GM12878 (cell line): ENCODE results near the gene CD68. TPM values are rescaled to one million over a fixed set of nuclear protein-coding genes. Genes with fewer than 3 reads are reported as not detected.

Experiments
- DPF2 ChIP-seq: fragments of 450-650 bp; IDR thresholded peaks from 2 replicates; pipeline ENCODE4 v1.6.1; 2017; ENCODE audit warnings: mild to moderate bottlenecking
- EED ChIP-seq: sonication (generic); IDR thresholded peaks from 2 replicates; pipeline ENCODE4 v1.6.1; 2016; ENCODE audit warnings: antibody characterized with exemption, low read depth
- EZH2 ChIP-seq: IDR thresholded peaks from 2 replicates; pipeline ENCODE4 v1.6.1; 2012; ENCODE audit warnings: low read depth, mild to moderate bottlenecking, control low read depth, inconsistent platforms, low read length, borderline replicate concordance; ENCODE audit not compliant: control insufficient read depth
- FOXM1 ChIP-seq: IDR thresholded peaks from 2 replicates; pipeline ENCODE4 v1.6.1; 2012; ENCODE audit warnings: low read depth, mild to moderate bottlenecking, inconsistent platforms, low read length, moderate library complexity
- IKZF1 ChIP-seq: fragments of 450-650 bp; conservative IDR thresholded peaks from 2 replicates; pipeline ENCODE4 v1.6.1; 2017; ENCODE audit warnings: antibody characterized with exemption, mild to moderate bottlenecking
- IKZF2 ChIP-seq, 2 experiments: fragments of 450-650 bp; IDR thresholded peaks; 2 replicates each; pipeline ENCODE4 v1.6.1; 2017; ENCODE audit warnings: mild to moderate bottlenecking in 2 of 2, moderate library complexity in 2 of 2
- LARP7 ChIP-seq: fragments of 450-650 bp; IDR thresholded peaks from 2 replicates; pipeline ENCODE4 v1.6.1; 2017; ENCODE audit warnings: mild to moderate bottlenecking
- MLLT1 ChIP-seq: fragments of 450-650 bp; IDR thresholded peaks from 2 replicates; pipeline ENCODE4 v1.6.1; 2016; ENCODE audit warnings: mild to moderate bottlenecking
- MTA2 ChIP-seq: fragments of 450-650 bp; IDR thresholded peaks from 2 replicates; pipeline ENCODE4 v1.6.1; 2016; ENCODE audit warnings: low read depth, mild to moderate bottlenecking, moderate library complexity
- MXI1 ChIP-seq: fragments of 150-350 bp; IDR thresholded peaks from 2 replicates; pipeline ENCODE4 v1.6.1; 2011; ENCODE audit warnings: low read depth, mild to moderate bottlenecking, inconsistent platforms, low read length, improper control_type of control experiment
- NR2F1 ChIP-seq: fragments of 450-650 bp; conservative IDR thresholded peaks from 2 replicates; pipeline ENCODE4 v1.6.1; 2017; ENCODE audit warnings: mild to moderate bottlenecking
- POLR2A ChIP-seq: IDR thresholded peaks from 2 replicates; pipeline ENCODE4 v1.6.1; 2011; ENCODE audit warnings: low read depth, mild to moderate bottlenecking, low read length
- RELA ChIP-seq: fragments of 450-650 bp; IDR thresholded peaks from 2 replicates; pipeline ENCODE4 v1.8.0; 2014; ENCODE audit warnings: borderline replicate concordance; ENCODE audit not compliant: partially characterized antibody
- RELB ChIP-seq: fragments of 450-650 bp; IDR thresholded peaks from 2 replicates; pipeline ENCODE4 v1.6.1; 2017; ENCODE audit warnings: low read depth, mild to moderate bottlenecking, moderate library complexity
- RUNX3 ChIP-seq: IDR thresholded peaks from 2 replicates; pipeline ENCODE4 v1.6.1; 2012; ENCODE audit warnings: low read length, inconsistent platforms
- SMAD1 ChIP-seq: fragments of 450-650 bp; IDR thresholded peaks from 2 replicates; pipeline ENCODE4 v1.6.1; 2018; ENCODE audit warnings: mild to moderate bottlenecking, low read depth; ENCODE audit not compliant: partially characterized antibody
- SMAD5 ChIP-seq: IDR thresholded peaks from 2 replicates; pipeline ENCODE4 v1.6.1; 2016; ENCODE audit warnings: antibody characterized with exemption, low read depth
- SPI1 ChIP-seq: IDR thresholded peaks from 2 replicates; pipeline ENCODE4 v1.6.1; 2011; ENCODE audit warnings: low read depth, mild to moderate bottlenecking, low read length, moderate library complexity, borderline replicate concordance; ENCODE audit not compliant: insufficient read depth
- TCF12 ChIP-seq: IDR thresholded peaks from 2 replicates; pipeline ENCODE4 v1.6.1; 2011; ENCODE audit warnings: low read depth, mild to moderate bottlenecking, low read length
- ZNF384 ChIP-seq: IDR thresholded peaks from 2 replicates; pipeline ENCODE4 v1.6.1; 2012; ENCODE audit warnings: low read depth, mild to moderate bottlenecking, low read length, improper control_type of control experiment, borderline replicate concordance
- ZNF622 ChIP-seq: fragments of 450-650 bp; IDR thresholded peaks from 2 replicates; pipeline ENCODE4 v1.6.1; 2017; ENCODE audit warnings: mild to moderate bottlenecking, inconsistent platforms
- polyA plus RNA-seq, 11 experiments: library from polyadenylated mRNA; depleted of rRNA in 4 of 11; unstranded in 6 of 11; stranded (reverse) in 5 of 11; fragments of >200 nt; fragmentation: Nextera tagmentation in 4 of 11; fragmentation: Illumina TruSeq in 1 of 11; extraction: Ambion mirVana in 4 of 11; extraction: Trizol in 1 of 11; gene quantifications; 1 replicate in 1 of 11; 2 replicates in 10 of 11; pipeline versions ENCODE4 v1.2.1 to v1.2.3, GENCODE V29; 2011 to 2016; ENCODE audit warnings: inconsistent platforms in 2 of 11, missing spikeins in 2 of 11, low read depth in 1 of 11
- total RNA-seq, 4 experiments: library from RNA; depleted of rRNA in 3 of 4; stranded (reverse); fragments of >200 nt in 3 of 4; fragmentation: Illumina TruSeq in 1 of 4; extraction: Trizol in 1 of 4; gene quantifications; 2 replicates each; pipeline versions ENCODE4 v1.2.1 to v1.2.3, GENCODE V29; 2013 to 2021

CD68 gene
- total and polyA plus RNA-seq, 10 of the 15 experiments (the other 5 are each of a cell fraction or from before 2014, with no cell fraction given), result 2.6 to 6.9 (median 3.8) TPM

- TF ChIP-seq IKZF2 (IDR thresholded peaks at IDR 0.05) (peak; percentile 56 to 65; a peak in 2 of 4 replicates), RUNX3 (no peak), SMAD5 (peak; percentile 41; the same call in 1 of the 2 replicates), FOXM1 (no peak), POLR2A (peak; percentile 71), EZH2 (no peak), RELA (peak; percentile 41), SMAD1 (no peak), ZNF384 (no peak), ZNF622 (no peak), LARP7 (no peak; the same call in 1 of the 2 replicates), SPI1 (peak; percentile 63), NR2F1 (peak; percentile 22; the same call in 1 of the 2 replicates), MXI1 (peak; percentile 36; the same call in 1 of the 2 replicates), EED (peak; percentile 67), TCF12 (0 out of 2 replicates have a peak, but pooled peaks have one; percentile 57), RELB (peak; percentile 60; the same call in 1 of the 2 replicates), IKZF1 (peak; percentile 86), DPF2 (peak; percentile 54), MLLT1 (peak; percentile 49; the same call in 1 of the 2 replicates), MTA2 (peak; percentile 42; the same call in 1 of the 2 replicates)
Observed at GRCh38 chr17:7557775-7558543, 21.5 kb upstream of the CD68 start (continued).
